ENCODE measurements around the gene FRYL. TPM values are rescaled to one million over a fixed set of nuclear protein-coding genes. Genes with fewer than 3 reads are reported as not detected.

FRYL gene
- total and polyA plus RNA-seq, 2 of the 8 experiments (the other 6 are each of a cell fraction or from before 2014, with no cell fraction given), result 8.0 to 36.5 TPM

DNA sequence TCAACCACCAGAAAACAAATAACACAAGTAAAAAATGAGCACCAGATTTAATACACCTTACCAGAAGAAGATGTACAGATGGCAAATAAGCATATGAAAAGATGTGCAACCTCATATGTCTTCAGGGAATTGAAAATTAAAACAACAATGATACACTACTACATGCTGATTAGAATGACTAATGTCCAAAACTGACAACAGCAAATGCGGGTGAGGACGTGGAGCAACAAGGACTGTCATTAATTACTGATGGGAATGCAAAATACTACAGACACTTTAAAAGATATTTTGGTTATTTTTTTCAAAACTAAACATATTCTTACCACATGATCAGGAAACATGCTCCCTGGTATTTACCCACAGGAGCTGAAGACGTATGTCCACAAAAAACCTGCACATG, 140.3 kb downstream of the FRYL start (continued):
- TF ChIP-seq, protein P1, sequence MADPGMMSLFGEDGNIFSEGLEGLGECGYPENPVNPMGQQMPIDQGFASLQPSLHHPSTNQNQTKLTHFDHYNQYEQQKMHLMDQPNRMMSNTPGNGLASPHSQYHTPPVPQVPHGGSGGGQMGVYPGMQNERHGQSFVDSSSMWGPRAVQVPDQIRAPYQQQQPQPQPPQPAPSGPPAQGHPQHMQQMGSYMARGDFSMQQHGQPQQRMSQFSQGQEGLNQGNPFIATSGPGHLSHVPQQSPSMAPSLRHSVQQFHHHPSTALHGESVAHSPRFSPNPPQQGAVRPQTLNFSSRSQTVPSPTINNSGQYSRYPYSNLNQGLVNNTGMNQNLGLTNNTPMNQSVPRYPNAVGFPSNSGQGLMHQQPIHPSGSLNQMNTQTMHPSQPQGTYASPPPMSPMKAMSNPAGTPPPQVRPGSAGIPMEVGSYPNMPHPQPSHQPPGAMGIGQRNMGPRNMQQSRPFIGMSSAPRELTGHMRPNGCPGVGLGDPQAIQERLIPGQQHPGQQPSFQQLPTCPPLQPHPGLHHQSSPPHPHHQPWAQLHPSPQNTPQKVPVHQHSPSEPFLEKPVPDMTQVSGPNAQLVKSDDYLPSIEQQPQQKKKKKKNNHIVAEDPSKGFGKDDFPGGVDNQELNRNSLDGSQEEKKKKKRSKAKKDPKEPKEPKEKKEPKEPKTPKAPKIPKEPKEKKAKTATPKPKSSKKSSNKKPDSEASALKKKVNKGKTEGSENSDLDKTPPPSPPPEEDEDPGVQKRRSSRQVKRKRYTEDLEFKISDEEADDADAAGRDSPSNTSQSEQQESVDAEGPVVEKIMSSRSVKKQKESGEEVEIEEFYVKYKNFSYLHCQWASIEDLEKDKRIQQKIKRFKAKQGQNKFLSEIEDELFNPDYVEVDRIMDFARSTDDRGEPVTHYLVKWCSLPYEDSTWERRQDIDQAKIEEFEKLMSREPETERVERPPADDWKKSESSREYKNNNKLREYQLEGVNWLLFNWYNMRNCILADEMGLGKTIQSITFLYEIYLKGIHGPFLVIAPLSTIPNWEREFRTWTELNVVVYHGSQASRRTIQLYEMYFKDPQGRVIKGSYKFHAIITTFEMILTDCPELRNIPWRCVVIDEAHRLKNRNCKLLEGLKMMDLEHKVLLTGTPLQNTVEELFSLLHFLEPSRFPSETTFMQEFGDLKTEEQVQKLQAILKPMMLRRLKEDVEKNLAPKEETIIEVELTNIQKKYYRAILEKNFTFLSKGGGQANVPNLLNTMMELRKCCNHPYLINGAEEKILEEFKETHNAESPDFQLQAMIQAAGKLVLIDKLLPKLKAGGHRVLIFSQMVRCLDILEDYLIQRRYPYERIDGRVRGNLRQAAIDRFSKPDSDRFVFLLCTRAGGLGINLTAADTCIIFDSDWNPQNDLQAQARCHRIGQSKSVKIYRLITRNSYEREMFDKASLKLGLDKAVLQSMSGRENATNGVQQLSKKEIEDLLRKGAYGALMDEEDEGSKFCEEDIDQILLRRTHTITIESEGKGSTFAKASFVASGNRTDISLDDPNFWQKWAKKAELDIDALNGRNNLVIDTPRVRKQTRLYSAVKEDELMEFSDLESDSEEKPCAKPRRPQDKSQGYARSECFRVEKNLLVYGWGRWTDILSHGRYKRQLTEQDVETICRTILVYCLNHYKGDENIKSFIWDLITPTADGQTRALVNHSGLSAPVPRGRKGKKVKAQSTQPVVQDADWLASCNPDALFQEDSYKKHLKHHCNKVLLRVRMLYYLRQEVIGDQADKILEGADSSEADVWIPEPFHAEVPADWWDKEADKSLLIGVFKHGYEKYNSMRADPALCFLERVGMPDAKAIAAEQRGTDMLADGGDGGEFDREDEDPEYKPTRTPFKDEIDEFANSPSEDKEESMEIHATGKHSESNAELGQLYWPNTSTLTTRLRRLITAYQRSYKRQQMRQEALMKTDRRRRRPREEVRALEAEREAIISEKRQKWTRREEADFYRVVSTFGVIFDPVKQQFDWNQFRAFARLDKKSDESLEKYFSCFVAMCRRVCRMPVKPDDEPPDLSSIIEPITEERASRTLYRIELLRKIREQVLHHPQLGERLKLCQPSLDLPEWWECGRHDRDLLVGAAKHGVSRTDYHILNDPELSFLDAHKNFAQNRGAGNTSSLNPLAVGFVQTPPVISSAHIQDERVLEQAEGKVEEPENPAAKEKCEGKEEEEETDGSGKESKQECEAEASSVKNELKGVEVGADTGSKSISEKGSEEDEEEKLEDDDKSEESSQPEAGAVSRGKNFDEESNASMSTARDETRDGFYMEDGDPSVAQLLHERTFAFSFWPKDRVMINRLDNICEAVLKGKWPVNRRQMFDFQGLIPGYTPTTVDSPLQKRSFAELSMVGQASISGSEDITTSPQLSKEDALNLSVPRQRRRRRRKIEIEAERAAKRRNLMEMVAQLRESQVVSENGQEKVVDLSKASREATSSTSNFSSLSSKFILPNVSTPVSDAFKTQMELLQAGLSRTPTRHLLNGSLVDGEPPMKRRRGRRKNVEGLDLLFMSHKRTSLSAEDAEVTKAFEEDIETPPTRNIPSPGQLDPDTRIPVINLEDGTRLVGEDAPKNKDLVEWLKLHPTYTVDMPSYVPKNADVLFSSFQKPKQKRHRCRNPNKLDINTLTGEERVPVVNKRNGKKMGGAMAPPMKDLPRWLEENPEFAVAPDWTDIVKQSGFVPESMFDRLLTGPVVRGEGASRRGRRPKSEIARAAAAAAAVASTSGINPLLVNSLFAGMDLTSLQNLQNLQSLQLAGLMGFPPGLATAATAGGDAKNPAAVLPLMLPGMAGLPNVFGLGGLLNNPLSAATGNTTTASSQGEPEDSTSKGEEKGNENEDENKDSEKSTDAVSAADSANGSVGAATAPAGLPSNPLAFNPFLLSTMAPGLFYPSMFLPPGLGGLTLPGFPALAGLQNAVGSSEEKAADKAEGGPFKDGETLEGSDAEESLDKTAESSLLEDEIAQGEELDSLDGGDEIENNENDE (IDR thresholded peaks at IDR 0.05; ENCODE audit: insufficient replicate concordance, low read length), result no peak
- TF ChIP-seq ASH2L (IDR thresholded peaks at IDR 0.05; ENCODE audit: low read length) (no peak), CREB1 (IDR thresholded peaks at IDR 0.05) (no peak), SUZ12 (IDR thresholded peaks at IDR 0.05; ENCODE audit: low read length) (no peak), POLR2A (IDR thresholded peaks at IDR 0.05; ENCODE audit: control extremely low read depth in 1 of 2, low read depth in 2 of 2, low read length in 2 of 2) (no peak), RNF2 (IDR thresholded peaks at IDR 0.05; ENCODE audit: borderline replicate concordance, low read depth, low read length, missing control alignments, poor library complexity, severe bottlenecking) (no peak)
- TF ChIP-seq, protein P2, sequence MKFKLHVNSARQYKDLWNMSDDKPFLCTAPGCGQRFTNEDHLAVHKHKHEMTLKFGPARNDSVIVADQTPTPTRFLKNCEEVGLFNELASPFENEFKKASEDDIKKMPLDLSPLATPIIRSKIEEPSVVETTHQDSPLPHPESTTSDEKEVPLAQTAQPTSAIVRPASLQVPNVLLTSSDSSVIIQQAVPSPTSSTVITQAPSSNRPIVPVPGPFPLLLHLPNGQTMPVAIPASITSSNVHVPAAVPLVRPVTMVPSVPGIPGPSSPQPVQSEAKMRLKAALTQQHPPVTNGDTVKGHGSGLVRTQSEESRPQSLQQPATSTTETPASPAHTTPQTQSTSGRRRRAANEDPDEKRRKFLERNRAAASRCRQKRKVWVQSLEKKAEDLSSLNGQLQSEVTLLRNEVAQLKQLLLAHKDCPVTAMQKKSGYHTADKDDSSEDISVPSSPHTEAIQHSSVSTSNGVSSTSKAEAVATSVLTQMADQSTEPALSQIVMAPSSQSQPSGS (IDR thresholded peaks at IDR 0.05; ENCODE audit: low read length), result no peak

Measured in H1 (cell line).